Activated T-helper 1 cell treated with anti-CD3 and anti-CD28 coated beads, Interleukin-2, amount 50 U/mL, for 16 hours (primary cell): ENCODE data around the gene TEX48.

Experiments used
- DNase-seq, 2 donors: peaks; one replicate each; pipeline ENCODE4 v3.0.0-alpha.2; 2020; ENCODE audit warnings: low read depth in 1 of 2, low spot score in 1 of 2

Gene TEX48

GRCh38 chr9:114669961-114670360, 12.0 kb downstream of the TEX48 start:
- DNase-seq, result no peak

DNA sequence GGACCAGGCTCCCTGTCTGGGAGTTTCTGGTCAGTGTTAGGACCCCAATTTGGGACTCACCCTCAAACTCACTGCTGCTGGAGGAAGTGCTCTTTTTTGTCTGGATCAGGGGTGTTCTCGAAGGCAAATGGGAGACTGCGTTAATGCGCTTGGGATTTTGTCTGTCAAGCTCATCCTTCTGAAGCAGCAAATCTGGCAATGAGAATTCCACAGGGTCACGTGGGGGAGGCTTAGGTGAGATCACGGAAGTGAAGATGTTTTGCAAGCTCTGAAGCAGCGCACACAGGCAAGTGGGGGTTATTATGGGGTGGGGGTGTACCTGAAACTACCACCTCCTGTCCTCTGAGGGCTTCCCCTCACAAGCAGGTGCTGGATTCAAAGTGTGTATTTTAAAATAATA, 13.8 kb downstream of the TEX48 start:
- DNase-seq, result no peak

- no peak for DNase-seq
Observed at GRCh38 chr9:114666851-114667250, 15.1 kb downstream of the TEX48 start.

DNA sequence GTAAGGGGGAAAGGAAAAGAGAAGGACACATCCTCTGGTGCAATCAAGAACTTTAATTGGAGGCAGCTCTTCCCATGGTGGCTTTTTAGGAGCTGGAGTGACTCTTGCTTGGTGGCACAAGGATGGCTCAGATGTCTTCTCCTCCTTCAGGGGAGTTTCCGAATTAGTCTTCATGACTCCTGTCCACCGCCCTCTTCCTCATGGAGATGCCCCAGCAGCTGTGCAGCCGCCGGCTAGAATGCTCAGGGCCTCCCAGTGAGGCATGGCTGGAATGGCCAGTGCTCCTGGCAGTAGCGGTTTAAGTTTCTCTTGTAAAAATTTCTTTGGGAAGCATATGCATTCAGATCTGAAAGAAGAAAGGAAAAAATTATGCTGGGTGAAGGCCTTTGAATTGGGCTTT, 15.6 kb downstream of the TEX48 start:
- no peak for DNase-seq

GRCh38 chr9:114664181-114664580, 17.8 kb downstream of the TEX48 start:
- no peak for DNase-seq

- DNase-seq, result peak; percentile 33 to 35
Observed at GRCh38 chr9:114662081-114662989, 19.7 kb downstream of the TEX48 start.

GRCh38 chr9:114657705-114658104, 24.3 kb downstream of the TEX48 start, which contains the start of gene TEX53:
TSS of gene TEX53 (minus strand) at chr9:114657805. CDS start at chr9:114657774, 31 bp downstream.
- DNase-seq, result no peak

DNA sequence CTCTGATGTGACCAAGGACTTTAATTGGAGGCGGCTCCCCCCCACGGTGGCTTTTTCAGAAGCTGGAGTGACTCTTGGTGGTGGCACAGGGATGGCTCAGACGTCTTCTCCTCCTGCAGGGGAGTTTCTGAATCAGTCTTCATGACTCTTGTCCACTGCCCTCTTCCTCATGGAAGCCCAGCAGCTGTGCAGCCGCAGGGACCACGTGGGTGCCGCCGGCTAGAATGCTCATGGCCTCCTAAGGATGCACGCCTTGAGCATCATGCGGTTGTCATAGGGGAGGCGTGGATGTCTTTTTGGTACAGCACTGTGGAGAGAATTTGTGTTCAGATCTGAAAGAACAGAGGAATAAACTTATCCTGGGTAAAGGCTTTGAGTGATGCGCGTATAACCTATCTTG, 25.7 kb downstream of the TEX48 start:
- no peak for DNase-seq

DNA sequence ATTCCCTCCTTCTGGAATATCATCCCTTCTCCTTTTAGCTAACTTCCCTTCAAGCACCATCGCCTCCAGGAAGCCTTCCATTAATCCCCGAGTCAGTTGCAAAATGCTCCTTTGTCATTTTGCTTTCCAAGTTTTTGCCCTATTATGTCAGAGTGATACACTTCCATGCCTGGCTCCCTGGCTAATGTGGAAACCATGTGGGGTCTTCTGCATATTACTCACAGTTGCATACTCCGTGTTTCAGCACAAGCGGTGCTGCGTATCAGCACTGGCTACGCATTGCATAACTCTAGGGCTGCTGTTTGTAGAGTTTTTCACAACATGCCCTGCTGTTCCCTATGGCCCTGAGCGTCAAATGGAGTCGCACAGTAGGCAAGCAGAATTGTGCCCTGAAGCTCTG, 26.3 kb downstream of the TEX48 start:
- DNase-seq, result no peak

- DNase-seq, result peak; percentile 48 to 71
Observed at GRCh38 chr9:114653556-114654159, 28.3 kb downstream of the TEX48 start.

DNA sequence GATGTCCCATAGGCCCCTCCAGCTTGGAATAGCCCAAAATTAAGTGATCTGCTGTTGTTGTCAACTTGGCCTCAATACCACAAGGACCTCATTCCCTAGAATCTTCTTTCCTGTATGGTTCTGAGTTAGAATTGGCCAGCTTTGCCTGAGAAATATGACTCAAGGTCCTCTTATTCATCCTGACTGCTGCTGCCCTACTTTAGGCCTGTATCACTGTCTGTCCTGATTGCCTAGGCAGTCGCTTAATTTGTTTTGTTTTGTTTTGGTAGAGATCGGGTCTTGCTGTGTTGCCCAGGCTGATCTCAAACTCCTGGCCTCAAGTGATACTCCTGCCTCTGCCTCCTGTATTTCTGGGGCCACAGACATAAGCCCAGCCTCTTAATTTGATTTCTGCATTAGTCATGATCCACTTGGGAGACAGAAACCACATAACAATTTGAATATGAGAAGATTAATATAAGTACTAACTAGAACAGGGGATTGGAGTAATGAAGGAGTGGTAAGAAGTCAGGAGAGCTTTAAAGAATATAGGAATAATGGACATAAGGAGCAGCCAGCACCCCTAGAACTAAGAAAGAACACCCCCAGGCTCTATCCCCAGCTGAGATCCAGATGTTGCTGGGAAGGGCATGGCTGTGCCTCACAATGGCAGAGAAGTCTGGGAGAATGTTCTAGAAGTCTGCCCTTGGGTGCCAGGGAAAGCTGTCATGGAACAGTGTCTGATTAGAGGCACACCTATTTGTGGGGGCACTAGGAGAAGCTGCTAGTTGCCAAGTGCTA, 29.0 kb downstream of the TEX48 start:
- no peak for DNase-seq

DNA sequence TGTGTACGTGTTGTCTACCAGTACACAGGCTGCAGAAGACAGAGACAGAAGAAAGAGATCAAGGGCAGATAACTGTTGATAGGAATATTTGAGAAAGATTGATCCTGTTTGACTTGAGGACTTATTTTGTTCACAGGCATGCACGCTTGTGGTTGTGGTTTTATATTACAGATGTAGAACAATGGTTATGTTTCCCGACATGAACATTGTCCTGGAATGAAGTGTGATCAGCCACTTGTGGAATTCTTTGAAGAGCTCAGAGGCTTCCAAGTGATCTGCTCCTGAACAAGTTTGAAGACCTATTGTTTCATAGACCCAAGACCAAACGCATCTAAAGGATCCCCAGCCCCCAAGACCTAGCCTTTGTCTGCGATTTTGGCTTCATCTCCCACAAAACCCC, 38.1 kb downstream of the TEX48 start:
- no peak for DNase-seq

- no peak for DNase-seq
Observed at GRCh38 chr9:114643001-114643400, 39.0 kb downstream of the TEX48 start.

DNA sequence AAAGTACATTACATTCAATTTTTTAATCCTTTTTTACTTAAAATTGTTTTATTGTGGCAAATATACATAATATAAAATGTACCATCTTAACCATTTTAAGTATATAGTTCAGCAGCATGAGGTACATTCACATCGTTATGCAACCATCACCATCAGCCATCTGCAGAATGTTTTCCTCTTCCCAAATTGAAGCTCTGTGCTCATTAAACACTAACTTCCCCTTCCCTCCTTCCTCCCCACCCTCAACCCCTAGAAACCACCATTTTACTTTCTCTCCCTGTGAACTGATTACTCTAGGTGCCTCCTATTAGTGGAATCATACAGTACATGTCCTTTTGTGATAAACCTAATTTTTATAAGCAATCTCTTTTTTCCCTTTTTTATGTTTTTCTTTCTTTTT, 40.0 kb downstream of the TEX48 start:
- no peak for DNase-seq

DNA sequence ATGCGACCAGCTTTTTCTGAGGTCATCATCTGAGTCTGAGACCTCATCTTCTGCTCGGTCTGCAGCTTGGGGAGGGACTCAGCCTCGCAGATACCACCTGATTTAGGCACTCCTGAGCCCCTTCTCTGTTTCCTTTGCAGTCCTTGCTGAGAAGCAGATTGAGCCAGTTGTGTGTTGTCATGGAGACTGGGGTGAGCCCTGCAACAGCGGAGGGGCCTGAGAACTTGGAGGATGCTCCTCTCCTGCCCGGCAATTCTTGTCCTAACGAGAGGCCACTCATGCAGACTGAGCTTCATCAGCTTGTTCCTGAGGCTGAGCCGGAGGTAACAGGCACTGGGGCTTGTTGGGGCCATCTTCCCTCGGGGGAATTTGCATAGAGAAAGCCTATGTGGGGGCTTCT, 43.6 kb downstream of the TEX48 start:
- DNase-seq, result no peak

DNA sequence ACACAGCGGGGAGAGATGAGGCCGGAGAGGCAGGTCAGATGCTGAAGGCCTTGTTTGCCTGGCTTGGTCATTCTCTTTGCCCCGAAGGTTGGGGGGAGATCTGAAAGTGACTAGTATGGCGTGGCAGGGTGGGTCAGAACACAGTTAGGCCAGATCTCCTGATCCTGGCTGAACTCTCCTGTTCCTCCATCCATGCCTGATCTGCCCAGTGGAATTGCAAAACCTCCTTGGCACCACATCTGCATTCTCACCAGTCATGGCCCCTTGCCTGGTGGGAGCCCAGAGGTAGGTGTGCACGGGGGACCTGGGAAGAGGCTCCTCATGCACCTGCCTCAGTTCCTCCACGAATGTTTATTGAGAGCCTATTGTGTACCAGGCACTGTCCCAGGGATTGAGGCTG, 47.6 kb downstream of the TEX48 start:
- DNase-seq, result no peak

GRCh38 chr9:114633438-114634089, 48.4 kb downstream of the TEX48 start:
- DNase-seq, result no peak

- DNase-seq, result no peak
Observed at GRCh38 chr9:114631166-114631565, 50.8 kb downstream of the TEX48 start.

DNA sequence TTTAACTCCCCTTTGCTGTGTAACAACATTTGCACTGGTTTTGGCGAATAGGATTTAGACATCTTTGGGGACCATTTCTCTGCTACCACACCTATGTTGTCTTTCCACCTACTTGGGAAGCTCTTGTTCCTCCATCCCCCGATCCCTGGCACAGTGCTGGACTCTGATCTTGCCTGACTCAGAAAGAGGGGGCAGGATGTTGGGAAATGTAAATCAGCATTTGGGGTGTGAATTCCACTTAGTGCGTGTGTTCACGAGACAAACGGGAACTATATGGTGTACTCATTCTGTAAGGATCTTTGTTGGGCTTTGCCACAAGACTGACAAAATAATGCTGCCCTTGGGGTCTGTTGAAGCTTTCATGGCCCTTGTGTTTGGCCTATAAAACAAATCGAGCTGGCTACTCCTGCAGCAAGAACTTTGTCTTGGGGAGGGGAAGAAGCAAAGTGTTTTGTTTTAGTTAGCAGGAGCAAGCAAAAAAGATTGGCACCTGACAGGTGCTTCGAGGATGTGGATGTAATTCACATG, 52.4 kb downstream of the TEX48 start:
- DNase-seq, result no peak

DNA sequence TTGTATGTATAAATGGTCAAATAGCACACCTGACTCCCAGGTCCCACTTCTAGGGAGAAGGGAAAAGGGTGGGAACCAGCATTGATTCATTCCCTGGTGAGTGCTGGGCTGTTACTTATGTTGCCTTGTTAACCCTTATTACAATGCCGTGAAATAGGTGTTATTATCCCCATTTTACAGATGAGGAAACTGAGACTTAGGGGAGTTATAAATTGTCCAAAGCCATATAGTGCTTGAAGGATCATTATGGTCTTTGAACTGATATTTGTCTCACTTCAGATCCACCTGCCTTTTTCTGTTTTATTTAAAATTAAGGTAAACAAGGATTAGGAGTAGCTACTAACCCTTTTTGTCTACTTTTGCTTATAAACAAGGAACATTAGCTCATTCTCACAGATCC, 54.4 kb downstream of the TEX48 start:
- DNase-seq, result no peak

- no peak for DNase-seq
Observed at GRCh38 chr9:114626415-114627020, 55.5 kb downstream of the TEX48 start.
